GM18499 (cell line): ENCODE measurements around the gene RPL9.
"Not testable (repeated sequence)": the region's sequence is repeated elsewhere in the genome, so short reads cannot be mapped to it uniquely, and the experiment has no call there.

ENCODE experiments used
- ATAC-seq: cut with Tn5 transposase; IDR thresholded peaks from one replicate; pipeline ENCODE4 v1.9.1; 2021; ENCODE audit warnings: moderate number of reproducible peaks; ENCODE audit not compliant: insufficient read depth, unreplicated experiment

The RPL9 gene

GRCh38 chr4:39429476-39430334 lies 29.0 kb downstream of the RPL9 start:
- ATAC-seq: no peak

- ATAC-seq: no peak
These were observed 31.1 kb downstream of the RPL9 start for GRCh38 chr4:39427520-39428114.

GRCh38 chr4:39426728-39427127 lies 32.0 kb downstream of the RPL9 start:
- no peak for ATAC-seq

- ATAC-seq: not testable (repeated sequence)
These were observed 33.4 kb downstream of the RPL9 start for GRCh38 chr4:39425297-39425696.

GRCh38 chr4:39422247-39422646 lies 36.5 kb downstream of the RPL9 start:
- no peak for ATAC-seq

GRCh38 chr4:39415678-39416283 lies 42.9 kb downstream of the RPL9 start:
- ATAC-seq: no peak

- not testable (repeated sequence) for ATAC-seq
These were observed 47.2 kb downstream of the RPL9 start for GRCh38 chr4:39411561-39411960.

- ATAC-seq: no peak
These were observed 48.3 kb downstream of the RPL9 start for GRCh38 chr4:39410415-39410814.

- no peak for ATAC-seq
These were observed 51.2 kb downstream of the RPL9 start for GRCh38 chr4:39407584-39407885.

- no peak for ATAC-seq
These were observed 51.7 kb downstream of the RPL9 start, which contains the start of gene KLB for GRCh38 chr4:39406763-39407583. Gene KLB (plus strand): TSS chr4:39406930. CDS start chr4:39406950, 20 bp downstream.
